ENCODE measurements around the gene MRO. TPM values are rescaled to one million over a fixed set of nuclear protein-coding genes. Genes with fewer than 3 reads are reported as not detected.

Gene MRO
- total and polyA plus RNA-seq, 8 donors = 0.26 to 0.86 (median 0.39) TPM

GRCh38 chr18:50796495-50796894 lies 23.3 kb downstream of the MRO start:
- Histone ChIP-seq H3K36me3 (no peaks in the 10 kb centered on the region), H3K27ac (no peak overlapping the region), H3K9me3 (no peaks in the 10 kb centered on the region), H3K27me3 (peaks cover 5 to 68% of the 10 kb centered on the region in 2 donors), H3K4me3 (no peak overlapping the region), H3K4me1 (no peaks in the 10 kb centered on the region)
- ATAC-seq = no peak
- no peak for TF ChIP-seq CTCF (IDR thresholded peaks at IDR 0.05)
- no peak for DNase-seq
- intact Hi-C loops (cut with DNase I) = no loop called here

- DNase-seq = no peak
- H3K4me1 ChIP-seq = no peaks in the 10 kb centered on the region
- no peak for TF ChIP-seq CTCF (IDR thresholded peaks at IDR 0.05)
- intact Hi-C loops (cut with DNase I) = no loop called here
- no peaks in the 10 kb centered on the region for H3K36me3 ChIP-seq
- no peak overlapping the region for H3K27ac ChIP-seq
- ATAC-seq = no peak
- no peaks in the 10 kb centered on the region for H3K9me3 ChIP-seq
- H3K27me3 ChIP-seq = peaks cover 0 to 52% of the 10 kb centered on the region in 2 donors
- H3K4me3 ChIP-seq = no peak overlapping the region
Measured at GRCh38 chr18:50793641-50794565, 25.9 kb downstream of the MRO start.

- H3K9me3 ChIP-seq = no peaks in the 10 kb centered on the region
- ATAC-seq (no peak), DNase-seq (no peak)
- no peaks in the 10 kb centered on the region for H3K4me1 ChIP-seq
- no peak for TF ChIP-seq CTCF (IDR thresholded peaks at IDR 0.05)
- intact Hi-C loops (cut with DNase I) = no loop called here
- H3K36me3 ChIP-seq = no peaks in the 10 kb centered on the region
- H3K4me3 ChIP-seq = no peak overlapping the region
- no peak overlapping the region for H3K27ac ChIP-seq
- H3K27me3 ChIP-seq = peaks cover 0 to 42% of the 10 kb centered on the region in 2 donors
Measured at GRCh38 chr18:50792885-50793284, 26.9 kb downstream of the MRO start.

GRCh38 chr18:50791599-50792438 lies 28.0 kb downstream of the MRO start:
- Histone ChIP-seq H3K27ac (no peak overlapping the region), H3K9me3 (no peaks in the 10 kb centered on the region), H3K4me1 (no peaks in the 10 kb centered on the region), H3K4me3 (no peak overlapping the region), H3K36me3 (no peaks in the 10 kb centered on the region), H3K27me3 (peaks cover 0 to 36% of the 10 kb centered on the region in 2 donors)
- intact Hi-C loops (cut with DNase I) = no loop called here
- DNase-seq (no peak), ATAC-seq (no peak)
- no peak for TF ChIP-seq CTCF (IDR thresholded peaks at IDR 0.05)

GRCh38 chr18:50790948-50791347 lies 28.9 kb downstream of the MRO start:
- H3K27me3 ChIP-seq = peaks cover 0 to 31% of the 10 kb centered on the region in 2 donors
- no peaks in the 10 kb centered on the region for H3K36me3 ChIP-seq
- no peaks in the 10 kb centered on the region for H3K9me3 ChIP-seq
- H3K4me3 ChIP-seq = no peak overlapping the region
- H3K4me1 ChIP-seq = no peaks in the 10 kb centered on the region
- DNase-seq (no peak), ATAC-seq (no peak)
- no peak overlapping the region for H3K27ac ChIP-seq
- TF ChIP-seq CTCF (IDR thresholded peaks at IDR 0.05) = no peak
- intact Hi-C loops (cut with DNase I) = no loop called here

Data from left lung (tissue), 10 donors.